GM12878 (cell line): ENCODE data around the gene LRRC2. TPM values are rescaled to one million over a fixed set of nuclear protein-coding genes. Genes with fewer than 3 reads are reported as not detected.
A peak's percentile ranks its signal among the peaks of the same experiment; 100 is the strongest.

Experiments
- ATAC-seq: fragments of 200-7000 bp; cut with Tn5 transposase; 3 replicates; pipeline ENCODE4 v1.9.1; 2020; ENCODE audit warnings: mild to moderate bottlenecking, moderate library complexity
- BruUV-seq: library from RNA; stranded (reverse); fragments of 400-500 nt; replicated peaks from 2 replicates; lab custom pipeline; 2021; lab: Mats Ljungman, UMichigan
- CTCF ChIA-PET: fragments of 300-600 bp; sonication (Branson Sonifier 250); formaldehyde crosslinking; extraction: SDS; loops from one replicate; lab custom pipeline; 2021; ENCODE audit warnings: inconsistent platforms; lab: Yijun Ruan, JAX
- POLR2A ChIA-PET: fragments of 350-600 bp; formaldehyde crosslinking; extraction: SDS; loops from one replicate; lab custom pipeline; 2021; ENCODE audit warnings: inconsistent platforms; lab: Charles Lee
- RAD21 ChIA-PET: fragments of 300-600 bp; sonication (Branson Sonifier 250); formaldehyde crosslinking; loops from one replicate; lab custom pipeline; 2023; ENCODE audit warnings: antibody characterized with exemption; ENCODE audit not compliant: unreplicated experiment; lab: Charles Lee
- SMC1A ChIA-PET: fragments of 300-600 bp; sonication (Branson Sonifier 250); formaldehyde crosslinking; loops from one replicate; lab custom pipeline; 2023; ENCODE audit not compliant: unreplicated experiment, uncharacterized antibody; lab: Charles Lee
- DNase-seq: peaks from one replicate; pipeline ENCODE4 v3.0.0-alpha.2; 2011; ENCODE audit warnings: low read depth, low spot score
- FAIRE-seq: peaks from 3 replicates; lab custom pipeline; 2011; peaks lifted over from hg19 to GRCh38; lab: Jason Lieb, UNC
- H2AFZ ChIP-seq: 2 replicates; pipeline ENCODE4 v1.6.0; 2011; ENCODE audit warnings: low read depth, low read length, control low read depth; ENCODE audit not compliant: control insufficient read depth
- H3K27ac ChIP-seq: 2 replicates; pipeline ENCODE4 v1.5.1; 2011; ENCODE audit warnings: control low read depth; ENCODE audit not compliant: control insufficient read depth, insufficient read depth
- H3K27me3 ChIP-seq, 2 experiments: replicated peaks in 1 of 2; 2 replicates each; pipeline versions ENCODE4 v1.6.0 to v1.6.1; 2011; ENCODE audit warnings: low read length in 1 of 2; ENCODE audit not compliant: control insufficient read depth in 2 of 2, insufficient read depth in 2 of 2
- H3K36me3 ChIP-seq, 2 experiments: 2 replicates each; pipeline ENCODE4 v1.5.1; 2011; ENCODE audit warnings: low read length in 1 of 2; ENCODE audit not compliant: control insufficient read depth in 2 of 2, insufficient read depth in 2 of 2
- H3K4me1 ChIP-seq: 2 replicates; pipeline ENCODE4 v1.6.1; 2011; ENCODE audit warnings: mild to moderate bottlenecking, low read length, moderate library complexity, mixed read lengths; ENCODE audit not compliant: control insufficient read depth, insufficient read depth
- H3K4me2 ChIP-seq: 2 replicates; pipeline ENCODE4 v1.6.0; 2011; ENCODE audit warnings: control low read depth; ENCODE audit not compliant: control insufficient read depth, insufficient read depth
- H3K4me3 ChIP-seq: fragments of 200-600 bp; sonication (generic); 2 replicates; pipeline ENCODE4 v1.5.1; 2016
- H3K79me2 ChIP-seq: 2 replicates; pipeline ENCODE4 v1.6.0; 2011; ENCODE audit warnings: low read length; ENCODE audit not compliant: control insufficient read depth, insufficient read depth
- H3K9ac ChIP-seq: 2 replicates; pipeline ENCODE4 v1.8.0; 2011; ENCODE audit warnings: low read length, control low read depth, mixed read lengths; ENCODE audit not compliant: control insufficient read depth, insufficient read depth
- H3K9me3 ChIP-seq: replicated peaks from 3 replicates; pipeline ENCODE4 v1.5.1; 2011; ENCODE audit warnings: mild to moderate bottlenecking, low read length; ENCODE audit not compliant: control insufficient read depth, insufficient read depth
- H4K20me1 ChIP-seq: 2 replicates; pipeline ENCODE4 v1.6.0; 2011; ENCODE audit not compliant: control insufficient read depth, insufficient read depth
- CREB1 ChIP-seq: IDR thresholded peaks from 2 replicates; pipeline ENCODE4 v1.6.1; 2012; ENCODE audit warnings: low read depth, mild to moderate bottlenecking, inconsistent platforms
- HDAC6 ChIP-seq: fragments of 200-600 bp; sonication (generic); IDR thresholded peaks from one replicate; pipeline ENCODE4 v1.8.0; 2017; ENCODE audit warnings: antibody characterized with exemption; ENCODE audit not compliant: unreplicated experiment
- NR2F1 ChIP-seq: fragments of 450-650 bp; conservative IDR thresholded peaks from 2 replicates; pipeline ENCODE4 v1.6.1; 2017; ENCODE audit warnings: mild to moderate bottlenecking
- NRF1 ChIP-seq: conservative IDR thresholded peaks from 2 replicates; pipeline ENCODE4 v1.6.1; 2011; ENCODE audit warnings: mild to moderate bottlenecking, low read depth, low read length, improper control_type of control experiment
- POU2F2 ChIP-seq: IDR thresholded peaks from 3 replicates; pipeline ENCODE4 v1.6.1; 2011; ENCODE audit warnings: low read depth, mild to moderate bottlenecking, low read length, borderline replicate concordance
- RAD21 ChIP-seq: IDR thresholded peaks from 2 replicates; pipeline ENCODE4 v1.6.1; 2011; ENCODE audit warnings: mild to moderate bottlenecking, low read depth, low read length, moderate library complexity; ENCODE audit not compliant: insufficient read depth
- RFX5 ChIP-seq: IDR thresholded peaks from 2 replicates; pipeline ENCODE4 v1.6.1; 2011; ENCODE audit warnings: low read depth, low read length, improper control_type of control experiment
- SMAD5 ChIP-seq: IDR thresholded peaks from 2 replicates; pipeline ENCODE4 v1.6.1; 2016; ENCODE audit warnings: antibody characterized with exemption, low read depth
- SREBF2 ChIP-seq: IDR thresholded peaks from 2 replicates; pipeline ENCODE4 v1.6.1; 2012; ENCODE audit warnings: mild to moderate bottlenecking, low read length
- SUZ12 ChIP-seq: fragments of 200-600 bp; sonication (generic); IDR thresholded peaks from one replicate; pipeline ENCODE4 v1.6.1; 2018; ENCODE audit warnings: antibody characterized with exemption, mild to moderate bottlenecking; ENCODE audit not compliant: unreplicated experiment
- ZNF274 ChIP-seq: IDR thresholded peaks from one replicate; pipeline ENCODE4 v1.8.0; 2011; ENCODE audit not compliant: insufficient read length, insufficient read depth
- WGBS: methylation state at CpG from one replicate; pipeline ENCODE4 v1.1.6; 2016; ENCODE audit warnings: low lambda C conversion rate; ENCODE audit not compliant: insufficient replicate concordance, insufficient coverage; ENCODE audit errors: missing lambda C conversion rate; 5-methylcytosine and 5-hydroxymethylcytosine counted together
- in situ Hi-C: fragments of 300-500 bp; cut with MboI; formaldehyde crosslinking; loops from 9 replicates; pipeline ENCODE4 v1.14.3; 2018; ENCODE audit warnings: mixed read lengths
- intact Hi-C: fragments of 100-400 bp; cut with micrococcal nuclease; formaldehyde crosslinking; loops from one replicate; pipeline ENCODE4 v1.14.2; 2022; ENCODE audit not compliant: unreplicated experiment
- polyA plus RNA-seq, 11 experiments: library from polyadenylated mRNA; depleted of rRNA in 4 of 11; unstranded in 6 of 11; stranded (reverse) in 5 of 11; fragments of >200 nt; fragmentation: Nextera tagmentation in 4 of 11; fragmentation: Illumina TruSeq in 1 of 11; extraction: Ambion mirVana in 4 of 11; extraction: Trizol in 1 of 11; gene quantifications; 1 replicate in 1 of 11; 2 replicates in 10 of 11; pipeline versions ENCODE4 v1.2.1 to v1.2.3, GENCODE V29; 2011 to 2016; ENCODE audit warnings: inconsistent platforms in 2 of 11, missing spikeins in 2 of 11, low read depth in 1 of 11
- total RNA-seq, 4 experiments: library from RNA; depleted of rRNA in 3 of 4; stranded (reverse); fragments of >200 nt in 3 of 4; fragmentation: Illumina TruSeq in 1 of 4; extraction: Trizol in 1 of 4; gene quantifications; 2 replicates each; pipeline versions ENCODE4 v1.2.1 to v1.2.3, GENCODE V29; 2013 to 2021
- TF ChIP-seq, protein P1 (sequence below): IDR thresholded peaks from 2 replicates; pipeline ENCODE4 v1.6.1; 2011; ENCODE audit warnings: mild to moderate bottlenecking, low read depth, low read length, moderate library complexity; ENCODE audit not compliant: insufficient replicate concordance
- TF ChIP-seq, protein P2 (sequence below): fragments of 450-650 bp; IDR thresholded peaks from 2 replicates; pipeline ENCODE4 v1.6.1; 2014; ENCODE audit warnings: mild to moderate bottlenecking
- TF ChIP-seq, protein P3 (sequence below): fragments of 450-650 bp; IDR thresholded peaks from 2 replicates; pipeline ENCODE4 v1.6.1; 2016; ENCODE audit warnings: mild to moderate bottlenecking
- TF ChIP-seq, protein P4 (sequence below): fragments of 450-650 bp; IDR thresholded peaks from 2 replicates; pipeline ENCODE4 v1.6.1; 2017; ENCODE audit warnings: mild to moderate bottlenecking, low read depth, inconsistent platforms; ENCODE audit not compliant: poor library complexity, severe bottlenecking
- TF ChIP-seq, protein P5 (sequence below): fragments of 150-350 bp; IDR thresholded peaks from 2 replicates; pipeline ENCODE4 v1.6.1; 2014; ENCODE audit warnings: mild to moderate bottlenecking, low read depth, low read length

LRRC2 gene
- total and polyA plus RNA-seq, 10 of the 15 experiments (the other 5 are each of a cell fraction or from before 2014, with no cell fraction given) = not detected

DNA sequence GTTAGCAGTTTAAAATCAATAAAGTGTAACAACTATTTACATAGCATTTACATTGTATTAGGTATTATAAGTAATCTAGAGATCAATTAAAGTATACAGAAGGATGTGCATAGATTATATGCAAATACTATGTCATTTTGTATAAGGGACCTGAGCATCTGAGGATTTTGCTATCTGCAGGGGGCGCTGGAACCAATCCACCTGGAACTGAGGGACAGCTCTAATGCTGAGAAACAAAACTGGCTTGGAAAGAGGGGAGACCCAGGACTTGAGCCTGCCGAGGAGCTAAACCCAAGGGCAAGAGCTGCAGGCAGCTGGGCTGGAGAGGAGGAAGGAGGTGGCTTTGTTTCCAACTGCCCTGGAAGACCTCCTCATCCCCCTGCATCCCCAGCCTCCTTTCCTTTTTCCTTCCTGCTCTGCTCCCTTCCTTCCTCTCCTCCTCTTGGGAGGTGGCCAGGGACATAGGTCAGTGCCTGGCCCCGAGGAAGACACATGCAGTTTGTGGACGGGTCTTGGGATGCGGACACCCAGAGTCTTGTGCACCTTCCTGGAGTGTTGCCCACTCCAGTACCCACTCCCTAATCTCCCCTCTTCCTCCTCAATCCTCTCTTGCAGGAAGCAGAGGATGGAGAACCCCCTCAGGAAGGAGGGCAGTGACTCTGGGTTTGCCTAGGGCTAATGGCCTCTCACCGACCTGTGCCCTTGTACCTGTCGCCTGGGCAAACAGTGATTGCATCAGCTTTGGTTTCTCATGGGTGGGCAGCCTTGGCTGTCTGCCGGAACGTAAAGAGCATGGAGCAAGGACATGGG is 69.2 kb downstream of the LRRC2 start:
- SMC1A ChIA-PET = interaction anchor here (0.9 to 2.2 kb wide), 6 partner anchors 8 to 132 kb away, joined by 3 to 10 read pairs (median 4); no protein-coding TSS in a partner anchor
- TF ChIP-seq POU2F2 (no peak), RAD21 (peak; percentile 65), NR2F1 (no peak), RFX5 (no peak), SMAD5 (no peak), SREBF2 (no peak), CREB1 (no peak), SUZ12 (no peak), NRF1 (no peak), ZNF274 (no peak), HDAC6 (no peak)
- TF ChIP-seq, protein P1, sequence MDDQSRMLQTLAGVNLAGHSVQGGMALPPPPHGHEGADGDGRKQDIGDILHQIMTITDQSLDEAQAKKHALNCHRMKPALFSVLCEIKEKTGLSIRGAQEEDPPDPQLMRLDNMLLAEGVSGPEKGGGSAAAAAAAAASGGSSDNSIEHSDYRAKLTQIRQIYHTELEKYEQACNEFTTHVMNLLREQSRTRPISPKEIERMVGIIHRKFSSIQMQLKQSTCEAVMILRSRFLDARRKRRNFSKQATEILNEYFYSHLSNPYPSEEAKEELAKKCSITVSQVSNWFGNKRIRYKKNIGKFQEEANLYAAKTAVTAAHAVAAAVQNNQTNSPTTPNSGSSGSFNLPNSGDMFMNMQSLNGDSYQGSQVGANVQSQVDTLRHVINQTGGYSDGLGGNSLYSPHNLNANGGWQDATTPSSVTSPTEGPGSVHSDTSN = peak; percentile 28
- TF ChIP-seq, protein P2, sequence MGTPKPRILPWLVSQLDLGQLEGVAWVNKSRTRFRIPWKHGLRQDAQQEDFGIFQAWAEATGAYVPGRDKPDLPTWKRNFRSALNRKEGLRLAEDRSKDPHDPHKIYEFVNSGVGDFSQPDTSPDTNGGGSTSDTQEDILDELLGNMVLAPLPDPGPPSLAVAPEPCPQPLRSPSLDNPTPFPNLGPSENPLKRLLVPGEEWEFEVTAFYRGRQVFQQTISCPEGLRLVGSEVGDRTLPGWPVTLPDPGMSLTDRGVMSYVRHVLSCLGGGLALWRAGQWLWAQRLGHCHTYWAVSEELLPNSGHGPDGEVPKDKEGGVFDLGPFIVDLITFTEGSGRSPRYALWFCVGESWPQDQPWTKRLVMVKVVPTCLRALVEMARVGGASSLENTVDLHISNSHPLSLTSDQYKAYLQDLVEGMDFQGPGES = no peak
- TF ChIP-seq, protein P3, sequence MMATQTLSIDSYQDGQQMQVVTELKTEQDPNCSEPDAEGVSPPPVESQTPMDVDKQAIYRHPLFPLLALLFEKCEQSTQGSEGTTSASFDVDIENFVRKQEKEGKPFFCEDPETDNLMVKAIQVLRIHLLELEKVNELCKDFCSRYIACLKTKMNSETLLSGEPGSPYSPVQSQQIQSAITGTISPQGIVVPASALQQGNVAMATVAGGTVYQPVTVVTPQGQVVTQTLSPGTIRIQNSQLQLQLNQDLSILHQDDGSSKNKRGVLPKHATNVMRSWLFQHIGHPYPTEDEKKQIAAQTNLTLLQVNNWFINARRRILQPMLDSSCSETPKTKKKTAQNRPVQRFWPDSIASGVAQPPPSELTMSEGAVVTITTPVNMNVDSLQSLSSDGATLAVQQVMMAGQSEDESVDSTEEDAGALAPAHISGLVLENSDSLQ = peak; percentile 63; the same call in 1 of the 2 replicates
- TF ChIP-seq, protein P4, sequence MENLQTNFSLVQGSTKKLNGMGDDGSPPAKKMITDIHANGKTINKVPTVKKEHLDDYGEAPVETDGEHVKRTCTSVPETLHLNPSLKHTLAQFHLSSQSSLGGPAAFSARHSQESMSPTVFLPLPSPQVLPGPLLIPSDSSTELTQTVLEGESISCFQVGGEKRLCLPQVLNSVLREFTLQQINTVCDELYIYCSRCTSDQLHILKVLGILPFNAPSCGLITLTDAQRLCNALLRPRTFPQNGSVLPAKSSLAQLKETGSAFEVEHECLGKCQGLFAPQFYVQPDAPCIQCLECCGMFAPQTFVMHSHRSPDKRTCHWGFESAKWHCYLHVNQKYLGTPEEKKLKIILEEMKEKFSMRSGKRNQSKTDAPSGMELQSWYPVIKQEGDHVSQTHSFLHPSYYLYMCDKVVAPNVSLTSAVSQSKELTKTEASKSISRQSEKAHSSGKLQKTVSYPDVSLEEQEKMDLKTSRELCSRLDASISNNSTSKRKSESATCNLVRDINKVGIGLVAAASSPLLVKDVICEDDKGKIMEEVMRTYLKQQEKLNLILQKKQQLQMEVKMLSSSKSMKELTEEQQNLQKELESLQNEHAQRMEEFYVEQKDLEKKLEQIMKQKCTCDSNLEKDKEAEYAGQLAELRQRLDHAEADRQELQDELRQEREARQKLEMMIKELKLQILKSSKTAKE = no peak
- TF ChIP-seq, protein P5, sequence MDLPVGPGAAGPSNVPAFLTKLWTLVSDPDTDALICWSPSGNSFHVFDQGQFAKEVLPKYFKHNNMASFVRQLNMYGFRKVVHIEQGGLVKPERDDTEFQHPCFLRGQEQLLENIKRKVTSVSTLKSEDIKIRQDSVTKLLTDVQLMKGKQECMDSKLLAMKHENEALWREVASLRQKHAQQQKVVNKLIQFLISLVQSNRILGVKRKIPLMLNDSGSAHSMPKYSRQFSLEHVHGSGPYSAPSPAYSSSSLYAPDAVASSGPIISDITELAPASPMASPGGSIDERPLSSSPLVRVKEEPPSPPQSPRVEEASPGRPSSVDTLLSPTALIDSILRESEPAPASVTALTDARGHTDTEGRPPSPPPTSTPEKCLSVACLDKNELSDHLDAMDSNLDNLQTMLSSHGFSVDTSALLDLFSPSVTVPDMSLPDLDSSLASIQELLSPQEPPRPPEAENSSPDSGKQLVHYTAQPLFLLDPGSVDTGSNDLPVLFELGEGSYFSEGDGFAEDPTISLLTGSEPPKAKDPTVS = no peak

More for the DNA sequence above, 69.2 kb downstream of the LRRC2 start:
- RAD21 ChIA-PET = interaction anchor here (1.0 to 1.4 kb wide), 3 partner anchors 8 to 62 kb away, joined by 3 to 4 read pairs (median 3); no protein-coding TSS in a partner anchor
- Histone ChIP-seq H3K27me3 (peaks cover 0 to 3% of the 10 kb centered on the region in 2 experiments; a peak in 1 of 4 replicates), H4K20me1 (no peaks in the 10 kb centered on the region), H3K79me2 (no peaks in the 10 kb centered on the region), H3K9ac (no peak overlapping the region), H3K27ac (no peak overlapping the region), H3K9me3 (no peaks in the 10 kb centered on the region), H2AFZ (no peak overlapping the region), H3K4me2 (no peak overlapping the region), H3K4me1 (peaks cover 21% of the 10 kb centered on the region), H3K4me3 (no peak overlapping the region), H3K36me3 (no peaks in the 10 kb centered on the region)
- ATAC-seq = peak; percentile 65
- peak; percentile 41 for FAIRE-seq
- CTCF ChIA-PET = interaction anchor here (0.9 to 5.6 kb wide), 8 partner anchors 8 to 132 kb away, joined by 3 to 36 read pairs (median 4); no protein-coding TSS in a partner anchor
- in situ Hi-C loops = no loop called here
- BruUV-seq = no TSS peak
- DNase-seq = peak; percentile 8
- WGBS = 50% methylated on average over 9 of the region's 9 CpGs
- intact Hi-C loops = loop anchor here (2.0 kb wide), 1 partner anchor 62 kb away; no protein-coding TSS in a partner anchor
- POLR2A ChIA-PET = interaction anchor here (1.0 kb wide), 1 partner anchor 61 kb away, joined by 3 read pairs; no protein-coding TSS in a partner anchor
